Loucy (cell line): ENCODE results near the gene PLAC1.

Source experiments
- H2AFZ ChIP-seq: fragments of 200-600 bp; sonication (generic); 2 replicates; pipeline ENCODE4 v1.6.0; 2016; ENCODE audit warnings: antibody characterized with exemption, mild to moderate bottlenecking, low read length, moderate library complexity
- H3F3A ChIP-seq: fragments of 200-600 bp; 2 replicates; pipeline ENCODE4 v1.6.0; 2016; ENCODE audit warnings: antibody characterized with exemption, low read depth, mild to moderate bottlenecking
- H3K27me3 ChIP-seq: fragments of 200-600 bp; sonication (generic); 2 replicates; pipeline ENCODE4 v1.6.1; 2014; ENCODE audit warnings: low read length, mild to moderate bottlenecking; ENCODE audit not compliant: insufficient read depth, poor library complexity, severe bottlenecking
- H3K36me3 ChIP-seq: fragments of 200-600 bp; sonication (generic); 2 replicates; pipeline ENCODE4 v1.6.1; 2016; ENCODE audit warnings: low read length; ENCODE audit not compliant: insufficient read depth
- H3K4me1 ChIP-seq: fragments of 200-600 bp; sonication (generic); 2 replicates; pipeline ENCODE4 v1.5.1; 2014; ENCODE audit warnings: low read length, mild to moderate bottlenecking; ENCODE audit not compliant: insufficient read depth, poor library complexity, severe bottlenecking
- H3K4me2 ChIP-seq: fragments of 200-600 bp; sonication (generic); 2 replicates; pipeline ENCODE4 v1.6.0; 2014; ENCODE audit warnings: antibody characterized with exemption, low read length, low read depth, mild to moderate bottlenecking; ENCODE audit not compliant: poor library complexity, severe bottlenecking
- H3K4me3 ChIP-seq: fragments of 200-600 bp; sonication (generic); 2 replicates; pipeline ENCODE4 v1.5.1; 2014; ENCODE audit warnings: low read length, mild to moderate bottlenecking, mixed read lengths; ENCODE audit not compliant: poor library complexity, severe bottlenecking
- H3K79me2 ChIP-seq: fragments of 200-600 bp; sonication (generic); 2 replicates; pipeline ENCODE4 v1.6.1; 2014; ENCODE audit warnings: low read length; ENCODE audit not compliant: insufficient read depth
- H3K9ac ChIP-seq: fragments of 200-600 bp; sonication (generic); 2 replicates; pipeline ENCODE4 v1.6.0; 2014; ENCODE audit warnings: mild to moderate bottlenecking, low read depth, low read length, moderate library complexity; ENCODE audit not compliant: poor library complexity, severe bottlenecking
- H3K9me2 ChIP-seq: fragments of 200-600 bp; sonication (generic); replicated peaks from 2 replicates; pipeline ENCODE4 v1.6.1; 2016; ENCODE audit warnings: low read depth, low read length, mixed read lengths
- H3K9me3 ChIP-seq: fragments of 200-600 bp; sonication (generic); 2 replicates; pipeline ENCODE4 v1.6.1; 2014; ENCODE audit warnings: mild to moderate bottlenecking, antibody characterized with exemption, low read length, low read depth; ENCODE audit not compliant: insufficient read depth
- H4K20me1 ChIP-seq: fragments of 200-600 bp; sonication (generic); 2 replicates; pipeline ENCODE4 v1.6.0; 2014; ENCODE audit warnings: antibody characterized with exemption, low read length, mild to moderate bottlenecking; ENCODE audit not compliant: insufficient read depth, poor library complexity, severe bottlenecking
- EZH2phosphoT487 ChIP-seq: fragments of 200-600 bp; IDR thresholded peaks from 2 replicates; pipeline ENCODE4 v1.6.1; 2018; ENCODE audit warnings: antibody characterized with exemption, mild to moderate bottlenecking, moderate library complexity, borderline replicate concordance
- TF ChIP-seq, protein P1 (sequence below): fragments of 200-600 bp; sonication (generic); conservative IDR thresholded peaks from 2 replicates; pipeline ENCODE4 v1.5.1; 2014; ENCODE audit warnings: mild to moderate bottlenecking, antibody characterized with exemption, low read length

Gene PLAC1

DNA sequence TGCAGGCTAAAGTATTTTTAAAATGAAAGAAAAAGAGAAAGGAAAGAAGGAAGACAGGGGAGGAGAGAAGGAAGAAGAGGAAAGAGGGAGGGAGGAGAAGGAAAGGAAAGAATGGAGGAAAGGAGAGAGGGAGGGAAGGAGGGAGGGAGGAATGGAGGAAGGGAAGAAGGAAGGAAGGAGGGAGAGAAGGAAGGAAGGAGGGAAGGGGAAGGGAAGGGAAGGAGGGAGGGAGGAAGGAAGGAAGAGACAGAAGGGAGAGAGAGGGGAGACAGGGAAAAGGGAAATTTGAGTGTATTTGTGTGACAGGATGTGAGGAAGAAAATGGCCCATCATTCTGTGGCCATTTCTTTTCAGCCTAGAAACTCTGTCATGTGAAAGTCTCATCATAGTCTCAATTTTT lies 14.9 kb upstream of the PLAC1 start:
- no peaks in the 10 kb centered on the region for H3K27me3 ChIP-seq
- no peaks in the 10 kb centered on the region for H3K9me3 ChIP-seq
- H3K9me2 ChIP-seq: no peaks in the 10 kb centered on the region
- H3K4me1 ChIP-seq: peaks cover 4% of the 10 kb centered on the region
- no peaks in the 10 kb centered on the region for H3F3A ChIP-seq
- H3K9ac ChIP-seq: no peak overlapping the region
- H2AFZ ChIP-seq: no peak overlapping the region
- no peak overlapping the region for H3K4me2 ChIP-seq
- TF ChIP-seq, protein P1, sequence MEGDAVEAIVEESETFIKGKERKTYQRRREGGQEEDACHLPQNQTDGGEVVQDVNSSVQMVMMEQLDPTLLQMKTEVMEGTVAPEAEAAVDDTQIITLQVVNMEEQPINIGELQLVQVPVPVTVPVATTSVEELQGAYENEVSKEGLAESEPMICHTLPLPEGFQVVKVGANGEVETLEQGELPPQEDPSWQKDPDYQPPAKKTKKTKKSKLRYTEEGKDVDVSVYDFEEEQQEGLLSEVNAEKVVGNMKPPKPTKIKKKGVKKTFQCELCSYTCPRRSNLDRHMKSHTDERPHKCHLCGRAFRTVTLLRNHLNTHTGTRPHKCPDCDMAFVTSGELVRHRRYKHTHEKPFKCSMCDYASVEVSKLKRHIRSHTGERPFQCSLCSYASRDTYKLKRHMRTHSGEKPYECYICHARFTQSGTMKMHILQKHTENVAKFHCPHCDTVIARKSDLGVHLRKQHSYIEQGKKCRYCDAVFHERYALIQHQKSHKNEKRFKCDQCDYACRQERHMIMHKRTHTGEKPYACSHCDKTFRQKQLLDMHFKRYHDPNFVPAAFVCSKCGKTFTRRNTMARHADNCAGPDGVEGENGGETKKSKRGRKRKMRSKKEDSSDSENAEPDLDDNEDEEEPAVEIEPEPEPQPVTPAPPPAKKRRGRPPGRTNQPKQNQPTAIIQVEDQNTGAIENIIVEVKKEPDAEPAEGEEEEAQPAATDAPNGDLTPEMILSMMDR: no peak
- no peak for TF ChIP-seq EZH2phosphoT487
- no peaks in the 10 kb centered on the region for H3K79me2 ChIP-seq
- H4K20me1 ChIP-seq: no peaks in the 10 kb centered on the region
- H3K4me3 ChIP-seq: no peak overlapping the region
- H3K36me3 ChIP-seq: no peaks in the 10 kb centered on the region

DNA sequence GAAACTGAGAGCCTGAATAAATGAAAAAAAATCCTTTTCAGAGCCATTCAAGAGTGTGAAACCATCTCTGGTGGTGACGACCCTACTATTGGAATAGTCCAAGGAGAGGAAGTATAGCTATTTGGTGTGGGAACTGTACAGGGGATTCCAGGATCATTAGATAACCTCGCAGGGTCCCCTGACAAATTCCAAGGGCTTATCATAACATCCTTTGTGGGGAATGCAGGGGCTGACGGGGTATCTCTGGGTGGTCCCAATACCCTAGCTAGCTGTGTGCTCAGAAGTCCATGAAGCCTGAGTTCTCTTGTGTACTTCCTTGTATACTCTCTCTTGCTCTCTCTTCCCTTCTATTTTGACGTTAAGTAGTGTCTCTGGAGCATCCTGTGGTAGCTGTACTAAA lies 13.8 kb upstream of the PLAC1 start:
- H3K36me3 ChIP-seq: no peaks in the 10 kb centered on the region
- no peaks in the 10 kb centered on the region for H3F3A ChIP-seq
- no peak overlapping the region for H3K4me2 ChIP-seq
- no peaks in the 10 kb centered on the region for H3K9me2 ChIP-seq
- H3K4me1 ChIP-seq: peaks cover 4% of the 10 kb centered on the region
- TF ChIP-seq, protein P1: no peak
- no peak for TF ChIP-seq EZH2phosphoT487
- H3K79me2 ChIP-seq: no peaks in the 10 kb centered on the region
- no peak overlapping the region for H2AFZ ChIP-seq
- H3K4me3 ChIP-seq: no peak overlapping the region
- H4K20me1 ChIP-seq: no peaks in the 10 kb centered on the region
- no peaks in the 10 kb centered on the region for H3K9me3 ChIP-seq
- no peak overlapping the region for H3K9ac ChIP-seq
- no peaks in the 10 kb centered on the region for H3K27me3 ChIP-seq

DNA sequence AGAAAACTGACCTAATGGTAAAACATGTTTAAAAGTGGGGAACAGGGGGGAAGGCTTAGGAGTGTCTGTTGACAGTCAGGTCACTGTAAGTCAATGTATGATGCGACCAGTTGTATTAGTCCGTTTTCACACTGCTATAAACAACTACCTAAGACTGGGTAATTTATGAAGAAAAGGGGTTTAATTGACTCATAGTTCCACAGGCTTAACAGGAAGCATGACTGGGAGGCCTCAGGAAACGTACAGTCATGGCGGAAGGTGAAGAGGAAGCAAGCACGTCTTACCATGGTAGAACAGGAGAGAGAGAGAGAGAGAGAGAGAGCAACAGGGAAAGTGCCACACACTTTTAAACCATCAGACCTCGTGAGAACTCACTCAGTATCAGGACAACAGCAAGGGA lies 13.0 kb upstream of the PLAC1 start:
- H3K9me2 ChIP-seq: no peaks in the 10 kb centered on the region
- no peaks in the 10 kb centered on the region for H3K9me3 ChIP-seq
- no peaks in the 10 kb centered on the region for H3K27me3 ChIP-seq
- no peaks in the 10 kb centered on the region for H4K20me1 ChIP-seq
- H3K4me3 ChIP-seq: no peak overlapping the region
- no peaks in the 10 kb centered on the region for H3F3A ChIP-seq
- H3K4me2 ChIP-seq: no peak overlapping the region
- peaks cover 4% of the 10 kb centered on the region for H3K4me1 ChIP-seq
- H3K36me3 ChIP-seq: no peaks in the 10 kb centered on the region
- no peak overlapping the region for H3K9ac ChIP-seq
- H3K79me2 ChIP-seq: no peaks in the 10 kb centered on the region
- no peak overlapping the region for H2AFZ ChIP-seq
- TF ChIP-seq, protein P1: no peak
- TF ChIP-seq EZH2phosphoT487: no peak
